Measurements from ENCODE around the gene CTNNA3. TPM values are rescaled to one million over a fixed set of nuclear protein-coding genes. Genes with fewer than 3 reads are reported as not detected.

CTNNA3 gene
- total RNA-seq, 4 donors from 2014 or later: under 0.01 to 0.38 (median 0.27) TPM

GRCh38 chr10:67077376-67077775 is 618.6 kb downstream of the CTNNA3 start:
- TF ChIP-seq CTCF (IDR thresholded peaks at IDR 0.05; ENCODE audit: low read depth): no peak

- TF ChIP-seq CTCF (IDR thresholded peaks at IDR 0.05; ENCODE audit: low read depth): no peak
These were observed 619.9 kb downstream of the CTNNA3 start for GRCh38 chr10:67076144-67076543.

GRCh38 chr10:67075491-67075971 is 620.5 kb downstream of the CTNNA3 start:
- TF ChIP-seq CTCF (IDR thresholded peaks at IDR 0.05; ENCODE audit: low read depth): no peak

GRCh38 chr10:67072654-67073053 is 623.3 kb downstream of the CTNNA3 start:
- no peak for TF ChIP-seq CTCF (IDR thresholded peaks at IDR 0.05; ENCODE audit: low read depth)

- TF ChIP-seq CTCF (IDR thresholded peaks at IDR 0.05; ENCODE audit: low read depth): no peak
These were observed 645.6 kb downstream of the CTNNA3 start for GRCh38 chr10:67050415-67050814.

- no peak for TF ChIP-seq CTCF (IDR thresholded peaks at IDR 0.05; ENCODE audit: low read depth)
These were observed 646.0 kb downstream of the CTNNA3 start for GRCh38 chr10:67049988-67050387.

GRCh38 chr10:67046507-67046906 is 649.5 kb downstream of the CTNNA3 start:
- TF ChIP-seq CTCF (IDR thresholded peaks at IDR 0.05; ENCODE audit: low read depth): no peak

Measured in subcutaneous adipose tissue (tissue), 4 donors.